ENCODE results near the gene ASB13. TPM values are rescaled to one million over a fixed set of nuclear protein-coding genes. Genes with fewer than 3 reads are reported as not detected.
A peak's percentile ranks its signal among the peaks of the same experiment; 100 is the strongest.

ASB13 gene
- total and polyA plus RNA-seq, 2 experiments from 2014 or later = 16.9 to 18.1 TPM

GRCh38 chr10:5601826-5602495 lies 64.4 kb downstream of the ASB13 start:
- H3K4me1 ChIP-seq (ENCODE audit: insufficient read depth) = no peaks in the 10 kb centered on the region
- TF ChIP-seq EZH2phosphoT487 (IDR thresholded peaks at IDR 0.05; ENCODE audit: low read depth, severe bottlenecking, unreplicated experiment) (no peak), EZH2 (IDR thresholded peaks at IDR 0.05; ENCODE audit: borderline replicate concordance) (no peak), CTCF (IDR thresholded peaks at IDR 0.05; ENCODE audit: poor library complexity) (no peak)
- no peaks in the 10 kb centered on the region for H3K27me3 ChIP-seq
- WGBS (ENCODE audit: low lambda C conversion rate, missing lambda C conversion rate) = 60% methylated on average over 11 of the region's 11 CpGs
- no peak overlapping the region for H2AFZ ChIP-seq
- H3K9me2 ChIP-seq (replicated peaks; ENCODE audit: insufficient read depth) = no peaks in the 10 kb centered on the region
- H3K4me3 ChIP-seq = no peak overlapping the region
- H3K27ac ChIP-seq = no peak overlapping the region
- DNase-seq (ENCODE audit: low spot score) = no peak
- no peaks in the 10 kb centered on the region for H3K9me3 ChIP-seq (ENCODE audit: low read depth)
- H3K4me2 ChIP-seq = no peak overlapping the region
- H4K20me1 ChIP-seq (ENCODE audit: insufficient read depth, poor library complexity, severe bottlenecking) = no peaks in the 10 kb centered on the region
- H3K79me2 ChIP-seq = no peaks in the 10 kb centered on the region
- H3K36me3 ChIP-seq (replicated peaks; ENCODE audit: insufficient read depth, low read depth) = no peaks in the 10 kb centered on the region

- 84% methylated on average over 5 of the region's 5 CpGs for WGBS (ENCODE audit: low lambda C conversion rate, missing lambda C conversion rate)
- TF ChIP-seq CTCF (IDR thresholded peaks at IDR 0.05; ENCODE audit: poor library complexity) (no peak), EZH2phosphoT487 (IDR thresholded peaks at IDR 0.05; ENCODE audit: low read depth, severe bottlenecking, unreplicated experiment) (no peak), EZH2 (IDR thresholded peaks at IDR 0.05; ENCODE audit: borderline replicate concordance) (no peak)
- DNase-seq (ENCODE audit: low spot score) = no peak
- H3K36me3 ChIP-seq (replicated peaks; ENCODE audit: insufficient read depth, low read depth) = no peaks in the 10 kb centered on the region
- H4K20me1 ChIP-seq (ENCODE audit: insufficient read depth, poor library complexity, severe bottlenecking) = no peaks in the 10 kb centered on the region
- H3K79me2 ChIP-seq = no peaks in the 10 kb centered on the region
- no peak overlapping the region for H2AFZ ChIP-seq
- H3K4me1 ChIP-seq (ENCODE audit: insufficient read depth) = peaks cover 5% of the 10 kb centered on the region
- H3K27me3 ChIP-seq = no peaks in the 10 kb centered on the region
- no peaks in the 10 kb centered on the region for H3K9me2 ChIP-seq (replicated peaks; ENCODE audit: insufficient read depth)
- no peaks in the 10 kb centered on the region for H3K9me3 ChIP-seq (ENCODE audit: low read depth)
- H3K4me2 ChIP-seq = no peak overlapping the region
- no peak overlapping the region for H3K4me3 ChIP-seq
- peak overlapping the region; percentile 47 for H3K27ac ChIP-seq
These were observed 65.5 kb downstream of the ASB13 start for GRCh38 chr10:5600908-5601307.

GRCh38 chr10:5599613-5600520 lies 66.5 kb downstream of the ASB13 start:
- Histone ChIP-seq H3K4me1 (ENCODE audit: insufficient read depth) (peaks cover 15% of the 10 kb centered on the region), H4K20me1 (ENCODE audit: insufficient read depth, poor library complexity, severe bottlenecking) (no peaks in the 10 kb centered on the region), H2AFZ (no peak overlapping the region), H3K79me2 (no peaks in the 10 kb centered on the region), H3K27me3 (no peaks in the 10 kb centered on the region), H3K9me3 (ENCODE audit: low read depth) (no peaks in the 10 kb centered on the region), H3K4me3 (no peak overlapping the region), H3K27ac (no peak overlapping the region), H3K36me3 (replicated peaks; ENCODE audit: insufficient read depth, low read depth) (no peaks in the 10 kb centered on the region), H3K4me2 (no peak overlapping the region), H3K9me2 (replicated peaks; ENCODE audit: insufficient read depth) (no peaks in the 10 kb centered on the region)
- TF ChIP-seq CTCF (IDR thresholded peaks at IDR 0.05; ENCODE audit: poor library complexity) (no peak), EZH2 (IDR thresholded peaks at IDR 0.05; ENCODE audit: borderline replicate concordance) (no peak), EZH2phosphoT487 (IDR thresholded peaks at IDR 0.05; ENCODE audit: low read depth, severe bottlenecking, unreplicated experiment) (no peak)
- 79% methylated on average over 23 of the region's 23 CpGs for WGBS (ENCODE audit: low lambda C conversion rate, missing lambda C conversion rate)
- no peak for DNase-seq (ENCODE audit: low spot score)
